Measurements from ENCODE around the gene PNMA8C. TPM values are rescaled to one million over a fixed set of nuclear protein-coding genes. Genes with fewer than 3 reads are reported as not detected.
"Not testable (repeated sequence)": the region's sequence is repeated elsewhere in the genome, so short reads cannot be mapped to it uniquely, and the experiment has no call there.

PNMA8C gene
- total RNA-seq, 1 donor from 2014 or later, result not detected

- intact Hi-C loops (cut with DNase I); ATAC-seq; DNase-seq (ENCODE audit: low spot score): not testable (repeated sequence)
Observed at GRCh38 chr19:46414899-46415298, 13.8 kb downstream of the PNMA8C start.

GRCh38 chr19:46413262-46414031 is 15.3 kb downstream of the PNMA8C start, which contains the start of gene CCDC8:
Gene CCDC8 (minus strand): TSS chr19:46413564. CDS start chr19:46412810, 754 bp downstream.
- ATAC-seq (peak; percentile 94), DNase-seq (ENCODE audit: low spot score) (peak; percentile 89)
- intact Hi-C loops (cut with DNase I), result no loop called here

- DNase-seq (ENCODE audit: low spot score) (no peak), ATAC-seq (no peak)
- intact Hi-C loops (cut with DNase I), result no loop called here
Observed at GRCh38 chr19:46412650-46413261, 16.0 kb downstream of the PNMA8C start.

- intact Hi-C loops (cut with DNase I), result no loop called here
- DNase-seq (ENCODE audit: low spot score), result no peak
- ATAC-seq, result no peak
Observed at GRCh38 chr19:46411925-46412649, 16.6 kb downstream of the PNMA8C start.

- intact Hi-C loops (cut with DNase I), result no loop called here
- no peak for DNase-seq (ENCODE audit: low spot score)
- no peak for ATAC-seq
Observed at GRCh38 chr19:46411088-46411924, 17.4 kb downstream of the PNMA8C start.

- intact Hi-C loops (cut with DNase I), result no loop called here
- ATAC-seq, result no peak
- DNase-seq (ENCODE audit: low spot score), result no peak
Observed at GRCh38 chr19:46410205-46411087, 18.3 kb downstream of the PNMA8C start.

- DNase-seq (ENCODE audit: low spot score) (no peak), ATAC-seq (no peak)
- intact Hi-C loops (cut with DNase I), result no loop called here
Observed at GRCh38 chr19:46409191-46409590, 19.5 kb downstream of the PNMA8C start.

- no peak for DNase-seq (ENCODE audit: low spot score)
- peak; percentile 29 for ATAC-seq
- intact Hi-C loops (cut with DNase I), result no loop called here
Observed at GRCh38 chr19:46408664-46409039, 20.1 kb downstream of the PNMA8C start.

- intact Hi-C loops (cut with DNase I), result no loop called here
- no peak for DNase-seq (ENCODE audit: low spot score)
- no peak for ATAC-seq
Observed at GRCh38 chr19:46407856-46408663, 20.7 kb downstream of the PNMA8C start.

GRCh38 chr19:46406976-46407375 is 21.8 kb downstream of the PNMA8C start:
- intact Hi-C loops (cut with DNase I), result no loop called here
- no peak for ATAC-seq
- no peak for DNase-seq (ENCODE audit: low spot score)

GRCh38 chr19:46404753-46405468 is 23.8 kb downstream of the PNMA8C start:
- ATAC-seq (peak; percentile 38), DNase-seq (ENCODE audit: low spot score) (no peak)
- intact Hi-C loops (cut with DNase I), result loop anchor here (5.0 kb wide), 2 partner anchors 87 to 797 kb away; no protein-coding TSS in a partner anchor

- intact Hi-C loops (cut with DNase I), result loop anchor here (5.0 kb wide), 2 partner anchors 88 to 798 kb away; no protein-coding TSS in a partner anchor
- ATAC-seq (peak; percentile 79), DNase-seq (ENCODE audit: low spot score) (peak; percentile 77)
Observed at GRCh38 chr19:46404055-46404752, 24.5 kb downstream of the PNMA8C start.

GRCh38 chr19:46402725-46403124 is 26.0 kb downstream of the PNMA8C start:
- intact Hi-C loops (cut with DNase I), result loop anchor here (5.0 kb wide), 2 partner anchors 90 to 800 kb away; no protein-coding TSS in a partner anchor
- DNase-seq (ENCODE audit: low spot score) (peak; percentile 54), ATAC-seq (no peak)

GRCh38 chr19:46397801-46398479 is 30.8 kb downstream of the PNMA8C start:
- DNase-seq (ENCODE audit: low spot score), result peak; percentile 28
- intact Hi-C loops (cut with DNase I); ATAC-seq: not testable (repeated sequence)

- intact Hi-C loops (cut with DNase I), result no loop called here
- no peak for DNase-seq (ENCODE audit: low spot score)
- no peak for ATAC-seq
Observed at GRCh38 chr19:46394402-46394797, 34.3 kb downstream of the PNMA8C start.

Measured in sciatic nerve (tissue), 2 donors.